Adrenal gland (tissue), 12 donors: ENCODE results near the gene PTPN1. TPM values are rescaled to one million over a fixed set of nuclear protein-coding genes. Genes with fewer than 3 reads are reported as not detected.

Experiments
- DNase-seq, 7 donors: peaks; one replicate each; pipeline ENCODE4 v3.0.0-alpha.2; 2019 to 2020
- H3K27ac ChIP-seq, 5 donors: fragments of 200-600 bp; sonication (generic) in 4 of 5; 1 replicate in 3 of 5; 2 replicates in 2 of 5; pipeline versions ENCODE4 v1.5.1 to v1.8.0; 2016 to 2020; ENCODE audit warnings: mild to moderate bottlenecking in 1 of 5
- H3K27me3 ChIP-seq: fragments of 200-600 bp; 2 replicates; pipeline ENCODE4 v1.8.0; 2021
- H3K36me3 ChIP-seq, 2 donors: fragments of 200-600 bp; replicated peaks in 1 of 2; 1 replicate in 1 of 2; 2 replicates in 1 of 2; pipeline versions ENCODE4 v1.5.1 to v1.8.0; 2018 to 2022
- H3K4me1 ChIP-seq, 2 donors: fragments of 200-600 bp; replicated peaks in 1 of 2; 1 replicate in 1 of 2; 2 replicates in 1 of 2; pipeline versions ENCODE4 v1.5.1 to v1.8.0; 2018 to 2021
- H3K4me3 ChIP-seq, 4 donors: fragments of 200-600 bp; sonication (generic) in 3 of 4; one replicate each; pipeline ENCODE4 v1.5.1; 2016 to 2018
- H3K9me3 ChIP-seq, 3 donors: fragments of 200-600 bp; sonication (generic) in 1 of 3; replicated peaks in 1 of 3; 1 replicate in 2 of 3; 2 replicates in 1 of 3; pipeline versions ENCODE4 v1.5.1 to v1.8.0; 2016 to 2021
- POLR2A ChIP-seq, 2 donors: fragments of 450-650 bp; IDR thresholded peaks; one replicate each; pipeline ENCODE4 v1.6.1; 2017; ENCODE audit warnings: antibody characterized with exemption in 2 of 2, mild to moderate bottlenecking in 2 of 2, moderate library complexity in 1 of 2
- WGBS, 4 donors: extraction: QIAGEN DNeasy Blood & Tissue Kit in 2 of 4; methylation state at CpG; one replicate each; pipeline versions ENCODE4 v1.1.5 to v1.1.7; 2013 to 2017; 5-methylcytosine and 5-hydroxymethylcytosine counted together
- intact Hi-C, 2 donors: fragments of 100-400 bp; cut with DNase I; formaldehyde crosslinking; loops; one replicate each; pipeline versions ENCODE4 v1.14.1 to v1.15.0; 2022 to 2023
- polyA plus RNA-seq, 3 donors: library from polyadenylated mRNA; stranded (reverse); fragments of 200-250 nt in 2 of 3; fragments of 350-450 nt in 1 of 3; fragmentation: Illumina TruSeq in 1 of 3; extraction: RNeasy Lipid Tissue Mini Kit (QIAGEN cat#74804) in 1 of 3; gene quantifications; one replicate each; pipeline ENCODE4 v1.2.3, GENCODE V29; 2013 to 2014
- total RNA-seq, 9 donors: library from RNA; depleted of rRNA in 4 of 9; stranded (reverse); fragments of >200 nt in 4 of 9; fragments of 120-200 nt in 1 of 9; fragmentation: NEBNext Ultra II Directional in 1 of 9; extraction: Animal tissue kit (Norgen Biotek cat#: 25700) in 1 of 9; gene quantifications; one replicate each; pipeline versions ENCODE4 v1.1.0 to v1.2.4, GENCODE V29; 2013 to 2023
- TF ChIP-seq, protein P1 (sequence below), 6 experiments: fragments of 450-650 bp in 4 of 6; fragments of 200-600 bp in 2 of 6; sonication (generic) in 1 of 6; IDR thresholded peaks; 1 replicate in 5 of 6; 2 replicates in 1 of 6; pipeline versions ENCODE4 v1.5.1 to v1.8.0; 2016 to 2021; ENCODE audit warnings: antibody characterized with exemption in 6 of 6, mild to moderate bottlenecking in 2 of 6, moderate library complexity in 1 of 6
- donor health status: healthy with polysubstance abuse.
- donor health status: Bipolar disorder and iron deficiency.
- donor health status: DM: yes; HTN: yes; CAD: no.
- donor health status: DM: no; HTN: no; CAD: no.
- donor health status: DM: no; HTN: no; CAD: no.
- donor health status: DM: yes; HTN: yes; CAD: no.

The PTPN1 gene
- total and polyA plus RNA-seq, 12 donors: 17.0 to 49.2 (median 35.8) TPM

DNA sequence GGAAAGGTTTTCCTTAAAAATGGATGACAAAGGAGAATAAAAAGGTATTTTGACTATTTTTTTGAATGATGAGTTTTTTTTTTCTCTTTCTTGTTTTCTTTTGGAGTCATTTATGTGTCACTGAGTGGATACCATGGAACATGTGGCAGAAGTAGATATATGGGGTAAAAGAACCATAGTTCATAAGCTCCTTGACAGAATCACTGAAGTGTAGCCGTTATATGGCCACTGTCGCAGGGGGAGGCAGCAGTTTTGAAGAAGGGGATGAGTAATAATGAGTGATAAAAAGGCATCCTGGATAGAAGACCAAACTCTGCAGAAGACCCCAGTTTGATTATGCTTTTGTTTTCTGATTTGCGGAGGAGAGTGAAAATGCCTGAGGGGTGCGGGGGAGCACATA, 15.5 kb downstream of the PTPN1 start:
- no peak for DNase-seq
- WGBS, 4 donors: 93 to 99% (median 95%) methylated on average over 4 of the region's 4 CpGs
- H3K36me3 ChIP-seq: no peaks in the 10 kb centered on the region
- H3K27me3 ChIP-seq: no peaks in the 10 kb centered on the region
- peak overlapping the region in 3 of 5 donors; percentile 37 to 72 (median 66) for H3K27ac ChIP-seq
- H3K9me3 ChIP-seq: no peaks in the 10 kb centered on the region
- no peak for TF ChIP-seq POLR2A (IDR thresholded peaks at IDR 0.05)
- TF ChIP-seq, protein P1, sequence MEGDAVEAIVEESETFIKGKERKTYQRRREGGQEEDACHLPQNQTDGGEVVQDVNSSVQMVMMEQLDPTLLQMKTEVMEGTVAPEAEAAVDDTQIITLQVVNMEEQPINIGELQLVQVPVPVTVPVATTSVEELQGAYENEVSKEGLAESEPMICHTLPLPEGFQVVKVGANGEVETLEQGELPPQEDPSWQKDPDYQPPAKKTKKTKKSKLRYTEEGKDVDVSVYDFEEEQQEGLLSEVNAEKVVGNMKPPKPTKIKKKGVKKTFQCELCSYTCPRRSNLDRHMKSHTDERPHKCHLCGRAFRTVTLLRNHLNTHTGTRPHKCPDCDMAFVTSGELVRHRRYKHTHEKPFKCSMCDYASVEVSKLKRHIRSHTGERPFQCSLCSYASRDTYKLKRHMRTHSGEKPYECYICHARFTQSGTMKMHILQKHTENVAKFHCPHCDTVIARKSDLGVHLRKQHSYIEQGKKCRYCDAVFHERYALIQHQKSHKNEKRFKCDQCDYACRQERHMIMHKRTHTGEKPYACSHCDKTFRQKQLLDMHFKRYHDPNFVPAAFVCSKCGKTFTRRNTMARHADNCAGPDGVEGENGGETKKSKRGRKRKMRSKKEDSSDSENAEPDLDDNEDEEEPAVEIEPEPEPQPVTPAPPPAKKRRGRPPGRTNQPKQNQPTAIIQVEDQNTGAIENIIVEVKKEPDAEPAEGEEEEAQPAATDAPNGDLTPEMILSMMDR (IDR thresholded peaks at IDR 0.05): no peak
- peaks cover 32 to 79% of the 10 kb centered on the region in 2 donors for H3K4me1 ChIP-seq
- intact Hi-C loops: no loop called here
- H3K4me3 ChIP-seq: no peak overlapping the region

DNA sequence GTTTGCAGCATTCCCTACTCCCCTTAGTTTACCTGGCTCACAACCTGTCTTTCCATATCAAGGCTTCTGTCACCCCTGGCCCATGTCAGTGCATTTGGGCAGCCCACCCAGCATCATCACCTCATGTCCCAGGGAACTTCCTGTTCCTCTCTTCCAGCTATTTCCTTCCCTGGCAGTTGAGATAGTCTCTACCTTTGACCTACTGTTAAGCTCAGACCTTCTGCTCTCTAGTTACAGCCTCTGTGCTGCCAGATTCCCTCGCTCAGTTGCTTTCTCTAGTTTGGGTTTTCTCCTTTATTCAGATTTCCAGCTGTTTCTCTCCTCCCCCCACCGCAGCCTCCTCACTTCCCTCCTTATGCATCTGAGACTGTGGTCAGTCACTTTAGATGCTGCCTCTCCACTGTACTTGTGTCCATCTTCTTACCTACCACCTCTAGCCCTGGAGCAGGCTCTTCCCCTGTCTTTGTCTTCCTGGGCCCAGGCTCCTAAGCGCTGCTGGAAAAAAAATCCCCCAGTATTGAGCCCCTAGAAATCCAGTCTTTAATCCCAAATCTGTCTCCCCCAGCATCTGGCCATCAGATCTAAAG, 16.3 kb downstream of the PTPN1 start:
- no peak for TF ChIP-seq POLR2A (IDR thresholded peaks at IDR 0.05)
- TF ChIP-seq, protein P1 (IDR thresholded peaks at IDR 0.05): no peak
- H3K4me3 ChIP-seq: no peak overlapping the region
- H3K9me3 ChIP-seq: no peaks in the 10 kb centered on the region
- DNase-seq: no peak
- no peaks in the 10 kb centered on the region for H3K27me3 ChIP-seq
- intact Hi-C loops: no loop called here
- WGBS, 4 donors: 63 to 72% (median 69%) methylated on average over 3 of the region's 3 CpGs
- H3K27ac ChIP-seq: peak overlapping the region; percentile 30 to 81 (median 71)
- no peaks in the 10 kb centered on the region for H3K36me3 ChIP-seq
- peaks cover 26 to 72% of the 10 kb centered on the region in 2 donors for H3K4me1 ChIP-seq

DNA sequence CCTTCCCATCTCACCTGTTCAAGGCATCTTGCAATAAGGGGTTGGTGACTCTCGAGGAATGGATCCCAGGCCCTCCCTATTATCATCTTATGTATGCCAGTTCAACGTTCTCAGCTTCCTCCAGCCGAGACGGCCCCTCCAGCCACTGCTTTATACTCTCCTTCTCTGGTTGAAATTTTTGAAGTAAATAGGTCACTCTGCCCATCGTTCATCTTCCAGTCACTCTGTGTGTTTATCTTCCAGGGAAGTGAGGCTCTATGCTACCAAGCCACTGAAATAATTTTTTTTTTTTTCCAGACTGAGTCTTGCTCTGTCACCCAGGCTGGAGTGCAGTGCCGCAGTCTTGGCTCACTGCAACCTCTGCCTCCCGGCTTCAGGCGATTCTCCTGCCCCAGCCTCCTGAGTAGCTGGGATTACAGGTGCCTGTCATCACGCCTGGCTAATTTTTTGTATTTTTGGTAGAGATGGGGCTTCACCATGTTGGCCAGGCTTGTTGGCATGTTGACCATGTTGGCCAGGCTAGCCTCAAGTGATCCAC, 17.0 kb downstream of the PTPN1 start:
- WGBS, 4 donors: 22 to 44% (median 38%) methylated on average over 9 of the region's 9 CpGs
- Histone ChIP-seq H3K9me3 (no peaks in the 10 kb centered on the region), H3K4me3 (no peak overlapping the region), H3K4me1 (peaks cover 22 to 66% of the 10 kb centered on the region in 2 donors), H3K27me3 (no peaks in the 10 kb centered on the region), H3K27ac (peak overlapping the region; percentile 30 to 81 (median 71)), H3K36me3 (no peaks in the 10 kb centered on the region)
- DNase-seq: peak in 3 of 7 donors; percentile 26 to 62 (median 59)
- intact Hi-C loops: no loop called here
- TF ChIP-seq, protein P1 (IDR thresholded peaks at IDR 0.05): no peak
- peak in 1 of 2 donors; percentile 30 for TF ChIP-seq POLR2A (IDR thresholded peaks at IDR 0.05)

DNA sequence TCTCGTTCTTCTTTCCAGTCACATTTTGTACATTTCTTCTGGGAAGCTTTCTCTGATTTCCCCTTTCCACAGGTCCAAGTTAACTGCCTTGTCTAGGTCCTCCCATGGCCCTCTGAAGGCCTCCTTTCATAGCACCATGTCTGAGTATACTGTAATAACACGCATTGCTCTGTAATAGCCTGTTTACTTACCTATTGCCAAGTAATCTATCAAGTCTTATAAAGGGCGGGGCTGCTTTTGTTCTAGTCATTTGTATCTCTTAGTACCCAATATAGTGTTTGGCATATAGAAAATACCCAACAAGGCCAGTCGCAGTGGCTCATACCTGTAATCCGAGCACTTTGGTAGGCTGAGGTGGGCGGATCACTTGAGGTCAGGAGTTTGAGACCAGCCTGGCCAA, 17.9 kb downstream of the PTPN1 start:
- 79 to 90% (median 88%) methylated on average over 6 of the region's 6 CpGs for WGBS, 4 donors
- Histone ChIP-seq H3K27me3 (no peaks in the 10 kb centered on the region), H3K27ac (peak overlapping the region in 4 of 5 donors; percentile 66 to 81 (median 72)), H3K4me1 (peaks cover 22 to 61% of the 10 kb centered on the region in 2 donors), H3K4me3 (no peak overlapping the region), H3K36me3 (no peaks in the 10 kb centered on the region), H3K9me3 (no peaks in the 10 kb centered on the region)
- intact Hi-C loops: no loop called here
- no peak for DNase-seq
- no peak for TF ChIP-seq POLR2A (IDR thresholded peaks at IDR 0.05)
- TF ChIP-seq, protein P1 (IDR thresholded peaks at IDR 0.05): no peak
